GM12801 (cell line): ENCODE measurements around the gene MAST4.

ENCODE experiments used
- CTCF ChIP-seq: IDR thresholded peaks from one replicate; pipeline ENCODE4 v1.5.1; 2011; ENCODE audit warnings: control low read depth; ENCODE audit not compliant: insufficient read length; ENCODE audit errors: extremely low read depth

MAST4 gene

GRCh38 chr5:67203701-67204074 lies 607.5 kb downstream of the MAST4 start:
- TF ChIP-seq CTCF = no peak

- TF ChIP-seq CTCF = no peak
These were observed 608.6 kb downstream of the MAST4 start for GRCh38 chr5:67204821-67205220.

GRCh38 chr5:67205981-67206380 lies 609.8 kb downstream of the MAST4 start:
- no peak for TF ChIP-seq CTCF

- no peak for TF ChIP-seq CTCF
These were observed 610.3 kb downstream of the MAST4 start for GRCh38 chr5:67206461-67206860.

- no peak for TF ChIP-seq CTCF
These were observed 610.7 kb downstream of the MAST4 start for GRCh38 chr5:67206929-67207328.

- TF ChIP-seq CTCF = no peak
These were observed 612.2 kb downstream of the MAST4 start for GRCh38 chr5:67208403-67208802.

- TF ChIP-seq CTCF = no peak
These were observed 613.1 kb downstream of the MAST4 start for GRCh38 chr5:67209141-67209771.
